WTC11 (cell line): Measurements from ENCODE around the gene CHRM2. TPM values are rescaled to one million over a fixed set of nuclear protein-coding genes. Genes with fewer than 3 reads are reported as not detected.

Experiments used
- ATAC-seq: fragments of 200-7000 bp; cut with Tn5 transposase; 2 replicates; pipeline ENCODE4 v1.10.0; 2021; ENCODE audit warnings: mild to moderate bottlenecking, moderate library complexity
- CTCF ChIA-PET: fragments of 300-600 bp; sonication (Branson Sonifier 250); formaldehyde crosslinking; loops from one replicate; lab custom pipeline; 2021; ENCODE audit warnings: antibody characterized with exemption; lab: Charles Lee
- POLR2A ChIA-PET: fragments of 350-600 bp; sonication (Branson Sonifier 250); formaldehyde crosslinking; loops from one replicate; lab custom pipeline; 2021; ENCODE audit warnings: antibody characterized with exemption; lab: Charles Lee
- DNase-seq: peaks from one replicate; pipeline ENCODE4 v3.0.0; 2021; ENCODE audit warnings: low spot score
- H3K27ac Mint-ChIP-seq: 2 replicates; pipeline ENCODE4 v1.8.0; 2021; ENCODE audit warnings: mixed read lengths
- H3K27me3 Mint-ChIP-seq: 2 replicates; pipeline ENCODE4 v1.8.0; 2021; ENCODE audit warnings: low read depth, mild to moderate bottlenecking, moderate library complexity, mixed read lengths
- H3K36me3 Mint-ChIP-seq: 2 replicates; pipeline ENCODE4 v1.8.0; 2021; ENCODE audit warnings: mixed read lengths
- H3K4me1 Mint-ChIP-seq: 2 replicates; pipeline ENCODE4 v1.8.0; 2022; ENCODE audit warnings: mixed read lengths
- H3K4me3 Mint-ChIP-seq: 2 replicates; pipeline ENCODE4 v1.8.0; 2021; ENCODE audit warnings: mild to moderate bottlenecking, moderate library complexity, mixed read lengths
- H3K9me3 Mint-ChIP-seq: 2 replicates; pipeline ENCODE4 v1.8.0; 2021; ENCODE audit warnings: mixed read lengths
- AFF4 ChIP-seq: sonication (generic); formaldehyde crosslinking; IDR thresholded peaks from 2 replicates; pipeline ENCODE4 v1.8.1; 2023; ENCODE audit warnings: mild to moderate bottlenecking, missing genetic modification reagents, borderline replicate concordance
- ATF1 ChIP-seq: sonication (generic); formaldehyde crosslinking; IDR thresholded peaks from 2 replicates; pipeline ENCODE4 v1.8.1; 2023; ENCODE audit warnings: mild to moderate bottlenecking, moderate library complexity, missing genetic modification reagents
- GTF2I ChIP-seq: fragments of 250-450 bp; sonication (Bioruptor Pico); conservative IDR thresholded peaks from 2 replicates; pipeline ENCODE4 v1.4.0; 2021; ENCODE audit warnings: mild to moderate bottlenecking
- IRF2 ChIP-seq: sonication (generic); formaldehyde crosslinking; IDR thresholded peaks from 2 replicates; pipeline ENCODE4 v1.8.0; 2022; ENCODE audit warnings: low read depth, missing genetic modification reagents, borderline replicate concordance
- MAX ChIP-seq: sonication (generic); formaldehyde crosslinking; IDR thresholded peaks from 2 replicates; pipeline ENCODE4 v1.8.0; 2022; ENCODE audit warnings: mild to moderate bottlenecking, missing genetic modification reagents
- NR3C1 ChIP-seq: sonication (generic); formaldehyde crosslinking; conservative IDR thresholded peaks from 2 replicates; pipeline ENCODE4 v1.8.1; 2023; ENCODE audit warnings: low read depth, mild to moderate bottlenecking, missing genetic modification reagents
- RORB ChIP-seq: fragments of 250-450 bp; sonication (Bioruptor Pico); IDR thresholded peaks from 2 replicates; pipeline ENCODE4 v1.9.0; 2021; ENCODE audit warnings: mild to moderate bottlenecking
- SP1 ChIP-seq: sonication (generic); formaldehyde crosslinking; conservative IDR thresholded peaks from 2 replicates; pipeline ENCODE4 v1.8.1; 2022; ENCODE audit warnings: missing genetic modification reagents
- ZNF121 ChIP-seq: sonication (generic); formaldehyde crosslinking; IDR thresholded peaks from 2 replicates; pipeline ENCODE4 v1.8.0; 2023; ENCODE audit warnings: missing genetic modification reagents
- ZNF138 ChIP-seq: sonication (generic); formaldehyde crosslinking; conservative IDR thresholded peaks from 2 replicates; pipeline ENCODE4 v1.8.1; 2022; ENCODE audit warnings: mild to moderate bottlenecking, moderate library complexity, missing genetic modification reagents
- ZNF232 ChIP-seq: sonication (generic); formaldehyde crosslinking; IDR thresholded peaks from 2 replicates; pipeline ENCODE4 v1.8.0; 2022; ENCODE audit warnings: mild to moderate bottlenecking, missing genetic modification reagents
- ZNF317 ChIP-seq: sonication (generic); formaldehyde crosslinking; IDR thresholded peaks from 2 replicates; pipeline ENCODE4 v1.8.1; 2023; ENCODE audit warnings: low read depth, mild to moderate bottlenecking, moderate library complexity, missing genetic modification reagents, borderline replicate concordance
- ZNF512 ChIP-seq: sonication (generic); formaldehyde crosslinking; IDR thresholded peaks from 2 replicates; pipeline ENCODE4 v1.8.1; 2022; ENCODE audit warnings: missing genetic modification reagents, borderline replicate concordance
- ZNF532 ChIP-seq: fragments of 250-450 bp; sonication (Bioruptor Pico); IDR thresholded peaks from 2 replicates; pipeline ENCODE4 v1.9.0; 2021; ENCODE audit warnings: mild to moderate bottlenecking, borderline replicate concordance
- ZSCAN18 ChIP-seq: fragments of 250-450 bp; sonication (Bioruptor Pico); IDR thresholded peaks from 2 replicates; pipeline ENCODE4 v2.1.2; 2022; ENCODE audit warnings: mild to moderate bottlenecking, moderate library complexity
- total RNA-seq: library from RNA; stranded (reverse); gene quantifications from 3 replicates; pipeline ENCODE4 v1.2.3, GENCODE V29; 2021

Gene CHRM2
- total RNA-seq, 1 experiment from 2014 or later = 0.15 TPM

- TF ChIP-seq ZNF512 (CRISPR knock-in tag) = no peak
- no peak for TF ChIP-seq MAX (CRISPR knock-in tag)
- no peak for TF ChIP-seq NR3C1 (CRISPR knock-in tag)
- TF ChIP-seq IRF2 = no peak
These were observed 108.2 kb downstream of the CHRM2 start (continued) for GRCh38 chr7:136976504-136977251.

- H3K27me3 Mint-ChIP-seq = no peaks in the 10 kb centered on the region
- no peak overlapping the region for H3K27ac Mint-ChIP-seq
- H3K4me1 Mint-ChIP-seq = no peaks in the 10 kb centered on the region
- POLR2A ChIA-PET = interaction anchor here (0.5 kb wide), 1 partner anchor 1027 kb away, joined by 3 read pairs; no protein-coding TSS in a partner anchor
- CTCF ChIA-PET = no interaction called here
- TF ChIP-seq ZSCAN18 (CRISPR knock-in tag) = no peak
- no peak for TF ChIP-seq ATF1 (CRISPR knock-in tag)
- no peak for TF ChIP-seq ZNF317 (CRISPR knock-in tag)
- no peak for TF ChIP-seq NR3C1 (CRISPR knock-in tag)
- no peak for TF ChIP-seq ZNF232 (CRISPR knock-in tag)
- TF ChIP-seq ZNF138 (CRISPR knock-in tag) = no peak
- no peak for TF ChIP-seq AFF4 (CRISPR knock-in tag)
- TF ChIP-seq GTF2I (CRISPR knock-in tag) = no peak
- TF ChIP-seq ZNF512 (CRISPR knock-in tag) = no peak
- TF ChIP-seq ZNF532 (CRISPR knock-in tag) = no peak
- no peak for TF ChIP-seq ZNF121
- no peak for TF ChIP-seq SP1 (CRISPR knock-in tag)
- TF ChIP-seq RORB (CRISPR knock-in tag) = no peak
- DNase-seq (no peak), ATAC-seq (no peak)
- H3K36me3 Mint-ChIP-seq = no peaks in the 10 kb centered on the region
- peaks cover 4% of the 10 kb centered on the region; the same call in 1 of the 2 replicates for H3K9me3 Mint-ChIP-seq
- H3K4me3 Mint-ChIP-seq = no peak overlapping the region
These were observed 124.9 kb downstream of the CHRM2 start for GRCh38 chr7:136993377-136993776.
